WTC11 (cell line): ENCODE results near the gene LPP. TPM values are rescaled to one million over a fixed set of nuclear protein-coding genes. Genes with fewer than 3 reads are reported as not detected.

Experiments
- ATAC-seq: fragments of 200-7000 bp; cut with Tn5 transposase; 2 replicates; pipeline ENCODE4 v1.10.0; 2021; ENCODE audit warnings: mild to moderate bottlenecking, moderate library complexity
- CTCF ChIA-PET: fragments of 300-600 bp; sonication (Branson Sonifier 250); formaldehyde crosslinking; loops from one replicate; lab custom pipeline; 2021; ENCODE audit warnings: antibody characterized with exemption; lab: Charles Lee
- POLR2A ChIA-PET: fragments of 350-600 bp; sonication (Branson Sonifier 250); formaldehyde crosslinking; loops from one replicate; lab custom pipeline; 2021; ENCODE audit warnings: antibody characterized with exemption; lab: Charles Lee
- DNase-seq: peaks from one replicate; pipeline ENCODE4 v3.0.0; 2021; ENCODE audit warnings: low spot score
- H3K27ac Mint-ChIP-seq: 2 replicates; pipeline ENCODE4 v1.8.0; 2021; ENCODE audit warnings: mixed read lengths
- H3K27me3 Mint-ChIP-seq: 2 replicates; pipeline ENCODE4 v1.8.0; 2021; ENCODE audit warnings: low read depth, mild to moderate bottlenecking, moderate library complexity, mixed read lengths
- H3K36me3 Mint-ChIP-seq: 2 replicates; pipeline ENCODE4 v1.8.0; 2021; ENCODE audit warnings: mixed read lengths
- H3K4me1 Mint-ChIP-seq: 2 replicates; pipeline ENCODE4 v1.8.0; 2022; ENCODE audit warnings: mixed read lengths
- H3K4me3 Mint-ChIP-seq: 2 replicates; pipeline ENCODE4 v1.8.0; 2021; ENCODE audit warnings: mild to moderate bottlenecking, moderate library complexity, mixed read lengths
- H3K9me3 Mint-ChIP-seq: 2 replicates; pipeline ENCODE4 v1.8.0; 2021; ENCODE audit warnings: mixed read lengths
- ATF1 ChIP-seq: sonication (generic); formaldehyde crosslinking; IDR thresholded peaks from 2 replicates; pipeline ENCODE4 v1.8.1; 2023; ENCODE audit warnings: mild to moderate bottlenecking, moderate library complexity, missing genetic modification reagents
- CREB1 ChIP-seq: sonication (generic); formaldehyde crosslinking; IDR thresholded peaks from 2 replicates; pipeline ENCODE4 v1.8.0; 2023; ENCODE audit warnings: mild to moderate bottlenecking, missing genetic modification reagents
- ELF4 ChIP-seq: sonication (generic); formaldehyde crosslinking; IDR thresholded peaks from 2 replicates; pipeline ENCODE4 v1.8.1; 2022; ENCODE audit warnings: low read depth, mild to moderate bottlenecking, moderate library complexity, missing genetic modification reagents
- EMX1 ChIP-seq: fragments of 250-450 bp; sonication (Bioruptor Pico); IDR thresholded peaks from 2 replicates; pipeline ENCODE4 v1.8.0; 2021; ENCODE audit warnings: mild to moderate bottlenecking
- ETV6 ChIP-seq: sonication (generic); formaldehyde crosslinking; IDR thresholded peaks from 2 replicates; pipeline ENCODE4 v1.8.1; 2022; ENCODE audit warnings: mild to moderate bottlenecking, missing genetic modification reagents
- FOXJ3 ChIP-seq: sonication (generic); formaldehyde crosslinking; IDR thresholded peaks from 2 replicates; pipeline ENCODE4 v1.9.0; 2021; ENCODE audit warnings: missing genetic modification reagents, mild to moderate bottlenecking, borderline replicate concordance
- GABPB1 ChIP-seq: sonication (generic); formaldehyde crosslinking; IDR thresholded peaks from 2 replicates; pipeline ENCODE4 v1.8.1; 2023; ENCODE audit warnings: mild to moderate bottlenecking, missing genetic modification reagents
- JAZF1 ChIP-seq: fragments of 250-450 bp; sonication (Bioruptor Pico); IDR thresholded peaks from 2 replicates; pipeline ENCODE4 v1.9.0; 2021; ENCODE audit warnings: moderate library complexity, mild to moderate bottlenecking, inconsistent platforms
- KAT7 ChIP-seq: sonication (generic); formaldehyde crosslinking; IDR thresholded peaks from 2 replicates; pipeline ENCODE4 v1.8.1; 2023; ENCODE audit warnings: missing genetic modification reagents, mild to moderate bottlenecking, borderline replicate concordance
- NFATC4 ChIP-seq: fragments of 250-450 bp; sonication (Bioruptor Pico); IDR thresholded peaks from 2 replicates; pipeline ENCODE4 v1.9.0; 2021; ENCODE audit warnings: mild to moderate bottlenecking
- NR2C2 ChIP-seq: sonication (generic); formaldehyde crosslinking; IDR thresholded peaks from 2 replicates; pipeline ENCODE4 v1.8.0; 2022; ENCODE audit warnings: mild to moderate bottlenecking, missing genetic modification reagents
- RELA ChIP-seq: sonication (generic); formaldehyde crosslinking; IDR thresholded peaks from 2 replicates; pipeline ENCODE4 v1.8.1; 2022; ENCODE audit warnings: missing genetic modification reagents, mild to moderate bottlenecking, borderline replicate concordance
- SMAD3 ChIP-seq: sonication (generic); formaldehyde crosslinking; IDR thresholded peaks from 2 replicates; pipeline ENCODE4 v1.8.0; 2022; ENCODE audit warnings: missing genetic modification reagents, mild to moderate bottlenecking, borderline replicate concordance
- TP53 ChIP-seq: sonication (generic); formaldehyde crosslinking; IDR thresholded peaks from 2 replicates; pipeline ENCODE4 v1.8.1; 2023; ENCODE audit warnings: mild to moderate bottlenecking, missing genetic modification reagents
- ZBTB21 ChIP-seq: sonication (generic); formaldehyde crosslinking; IDR thresholded peaks from 2 replicates; pipeline ENCODE4 v1.8.1; 2023; ENCODE audit warnings: mild to moderate bottlenecking, missing genetic modification reagents, borderline replicate concordance
- ZNF121 ChIP-seq: sonication (generic); formaldehyde crosslinking; IDR thresholded peaks from 2 replicates; pipeline ENCODE4 v1.8.0; 2023; ENCODE audit warnings: missing genetic modification reagents
- ZNF423 ChIP-seq: fragments of 250-450 bp; sonication (Bioruptor Pico); IDR thresholded peaks from 2 replicates; pipeline ENCODE4 v2.1.2; 2022; ENCODE audit warnings: mild to moderate bottlenecking, moderate library complexity
- total RNA-seq: library from RNA; stranded (reverse); gene quantifications from 3 replicates; pipeline ENCODE4 v1.2.3, GENCODE V29; 2021
- TF ChIP-seq, protein P1 (sequence below): fragments of 250-450 bp; sonication (Bioruptor Pico); IDR thresholded peaks from 2 replicates; pipeline ENCODE4 v1.9.0; 2021; ENCODE audit warnings: mild to moderate bottlenecking
- TF ChIP-seq, protein P2 (sequence below): sonication (generic); formaldehyde crosslinking; IDR thresholded peaks from 2 replicates; pipeline ENCODE4 v1.8.0; 2022; ENCODE audit warnings: mild to moderate bottlenecking, missing genetic modification reagents
- TF ChIP-seq, protein P3 (sequence below): sonication (generic); formaldehyde crosslinking; IDR thresholded peaks from 2 replicates; pipeline ENCODE4 v1.8.1; 2022; ENCODE audit warnings: mild to moderate bottlenecking, missing genetic modification reagents, moderate library complexity, borderline replicate concordance
- TF ChIP-seq, protein P4 (sequence below): sonication (generic); formaldehyde crosslinking; IDR thresholded peaks from 2 replicates; pipeline ENCODE4 v1.8.0; 2023; ENCODE audit warnings: missing genetic modification reagents, mild to moderate bottlenecking, borderline replicate concordance
- TF ChIP-seq, protein P5 (sequence below): sonication (generic); formaldehyde crosslinking; IDR thresholded peaks from 2 replicates; pipeline ENCODE4 v1.8.1; 2022; ENCODE audit warnings: mild to moderate bottlenecking, moderate library complexity, missing genetic modification reagents
- TF ChIP-seq, protein P6 (sequence below): sonication (generic); formaldehyde crosslinking; IDR thresholded peaks from 2 replicates; pipeline ENCODE4 v1.8.1; 2022; ENCODE audit warnings: low read depth, mild to moderate bottlenecking, moderate library complexity, missing genetic modification reagents, borderline replicate concordance

The LPP gene
- total RNA-seq, 1 experiment from 2014 or later: 49.6 TPM

DNA sequence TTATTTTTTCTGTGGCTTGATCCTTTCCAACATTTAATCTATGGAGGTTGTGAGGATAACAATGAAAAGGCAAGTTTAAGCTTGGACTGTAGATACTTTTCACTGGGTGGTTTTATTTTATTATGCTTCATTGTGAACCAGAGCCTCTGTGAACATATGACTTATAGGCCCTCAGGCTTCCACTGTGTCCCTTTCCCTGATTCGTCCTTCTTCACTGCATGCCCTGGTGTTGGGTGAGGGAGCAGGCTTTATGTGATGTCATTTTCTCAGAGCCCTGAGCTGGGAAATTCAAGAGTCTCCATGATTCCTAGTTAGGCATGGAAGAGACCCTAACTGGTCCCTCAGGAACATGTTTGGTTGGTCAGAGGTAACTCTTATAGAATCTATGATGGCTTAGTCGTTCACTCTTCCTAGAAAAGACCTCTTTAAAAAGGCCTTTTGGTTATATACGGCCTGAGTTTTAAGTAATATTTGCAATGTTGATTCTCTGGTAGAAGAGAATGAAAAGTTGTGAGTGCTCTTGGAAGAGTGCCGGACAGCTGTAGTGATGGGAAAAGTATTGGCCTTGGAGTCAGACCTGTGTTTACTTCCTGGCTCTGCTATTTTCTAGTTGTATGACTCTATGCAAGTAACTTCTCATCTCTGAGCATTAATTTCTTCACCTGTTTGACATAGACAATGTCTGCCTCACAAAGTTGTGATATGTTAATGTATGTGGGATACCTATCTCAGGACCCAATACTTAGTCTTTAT, 168.4 kb downstream of the LPP start (continued):
- TF ChIP-seq, protein P1, sequence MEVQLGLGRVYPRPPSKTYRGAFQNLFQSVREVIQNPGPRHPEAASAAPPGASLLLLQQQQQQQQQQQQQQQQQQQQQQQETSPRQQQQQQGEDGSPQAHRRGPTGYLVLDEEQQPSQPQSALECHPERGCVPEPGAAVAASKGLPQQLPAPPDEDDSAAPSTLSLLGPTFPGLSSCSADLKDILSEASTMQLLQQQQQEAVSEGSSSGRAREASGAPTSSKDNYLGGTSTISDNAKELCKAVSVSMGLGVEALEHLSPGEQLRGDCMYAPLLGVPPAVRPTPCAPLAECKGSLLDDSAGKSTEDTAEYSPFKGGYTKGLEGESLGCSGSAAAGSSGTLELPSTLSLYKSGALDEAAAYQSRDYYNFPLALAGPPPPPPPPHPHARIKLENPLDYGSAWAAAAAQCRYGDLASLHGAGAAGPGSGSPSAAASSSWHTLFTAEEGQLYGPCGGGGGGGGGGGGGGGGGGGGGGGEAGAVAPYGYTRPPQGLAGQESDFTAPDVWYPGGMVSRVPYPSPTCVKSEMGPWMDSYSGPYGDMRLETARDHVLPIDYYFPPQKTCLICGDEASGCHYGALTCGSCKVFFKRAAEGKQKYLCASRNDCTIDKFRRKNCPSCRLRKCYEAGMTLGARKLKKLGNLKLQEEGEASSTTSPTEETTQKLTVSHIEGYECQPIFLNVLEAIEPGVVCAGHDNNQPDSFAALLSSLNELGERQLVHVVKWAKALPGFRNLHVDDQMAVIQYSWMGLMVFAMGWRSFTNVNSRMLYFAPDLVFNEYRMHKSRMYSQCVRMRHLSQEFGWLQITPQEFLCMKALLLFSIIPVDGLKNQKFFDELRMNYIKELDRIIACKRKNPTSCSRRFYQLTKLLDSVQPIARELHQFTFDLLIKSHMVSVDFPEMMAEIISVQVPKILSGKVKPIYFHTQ: no peak
- TF ChIP-seq ELF4 (CRISPR knock-in tag) (no peak), GABPB1 (no peak), JAZF1 (CRISPR knock-in tag) (no peak)
- TF ChIP-seq, protein P2, sequence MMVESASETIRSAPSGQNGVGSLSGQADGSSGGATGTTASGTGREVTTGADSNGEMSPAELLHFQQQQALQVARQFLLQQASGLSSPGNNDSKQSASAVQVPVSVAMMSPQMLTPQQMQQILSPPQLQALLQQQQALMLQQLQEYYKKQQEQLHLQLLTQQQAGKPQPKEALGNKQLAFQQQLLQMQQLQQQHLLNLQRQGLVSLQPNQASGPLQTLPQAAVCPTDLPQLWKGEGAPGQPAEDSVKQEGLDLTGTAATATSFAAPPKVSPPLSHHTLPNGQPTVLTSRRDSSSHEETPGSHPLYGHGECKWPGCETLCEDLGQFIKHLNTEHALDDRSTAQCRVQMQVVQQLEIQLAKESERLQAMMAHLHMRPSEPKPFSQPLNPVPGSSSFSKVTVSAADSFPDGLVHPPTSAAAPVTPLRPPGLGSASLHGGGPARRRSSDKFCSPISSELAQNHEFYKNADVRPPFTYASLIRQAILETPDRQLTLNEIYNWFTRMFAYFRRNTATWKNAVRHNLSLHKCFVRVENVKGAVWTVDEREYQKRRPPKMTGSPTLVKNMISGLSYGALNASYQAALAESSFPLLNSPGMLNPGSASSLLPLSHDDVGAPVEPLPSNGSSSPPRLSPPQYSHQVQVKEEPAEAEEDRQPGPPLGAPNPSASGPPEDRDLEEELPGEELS (CRISPR knock-in tag): no peak
- TF ChIP-seq, protein P3, sequence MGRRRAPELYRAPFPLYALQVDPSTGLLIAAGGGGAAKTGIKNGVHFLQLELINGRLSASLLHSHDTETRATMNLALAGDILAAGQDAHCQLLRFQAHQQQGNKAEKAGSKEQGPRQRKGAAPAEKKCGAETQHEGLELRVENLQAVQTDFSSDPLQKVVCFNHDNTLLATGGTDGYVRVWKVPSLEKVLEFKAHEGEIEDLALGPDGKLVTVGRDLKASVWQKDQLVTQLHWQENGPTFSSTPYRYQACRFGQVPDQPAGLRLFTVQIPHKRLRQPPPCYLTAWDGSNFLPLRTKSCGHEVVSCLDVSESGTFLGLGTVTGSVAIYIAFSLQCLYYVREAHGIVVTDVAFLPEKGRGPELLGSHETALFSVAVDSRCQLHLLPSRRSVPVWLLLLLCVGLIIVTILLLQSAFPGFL (CRISPR knock-in tag): no peak

DNA sequence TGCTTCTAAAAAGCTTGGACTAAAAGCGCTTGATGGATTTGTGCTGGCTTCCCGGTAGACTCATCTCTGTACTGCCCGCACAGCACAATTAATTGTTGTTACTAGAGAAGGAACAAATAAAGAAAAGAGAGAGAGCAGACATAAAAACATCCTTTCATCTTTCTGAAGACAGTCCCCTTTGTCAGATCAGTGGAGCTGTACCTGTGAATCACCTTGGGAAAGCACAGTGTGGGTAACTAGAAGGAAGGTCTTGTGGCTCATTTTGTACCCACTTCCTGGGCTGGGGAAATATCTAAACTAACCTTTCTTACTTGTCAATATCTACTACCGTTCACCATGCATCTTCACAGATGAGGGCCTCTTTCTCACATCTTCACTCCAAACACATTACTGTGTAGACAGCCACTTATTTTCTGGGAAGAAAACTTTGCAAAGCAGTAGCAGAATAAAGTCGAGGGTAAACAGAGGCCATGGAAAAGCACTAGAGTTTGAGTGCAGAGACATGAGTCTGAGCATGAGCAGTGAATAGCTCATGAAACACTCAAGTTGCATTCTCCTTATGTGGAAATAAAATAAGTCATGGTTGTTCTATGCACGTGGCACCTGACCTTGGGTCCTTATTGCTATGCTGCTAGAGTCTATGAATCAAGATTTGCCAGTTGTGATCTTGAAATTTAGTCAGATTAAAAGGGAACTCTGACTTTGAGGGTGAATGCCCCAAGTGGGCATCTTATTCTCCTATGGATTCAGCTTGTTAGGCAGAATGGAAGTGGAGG, 169.3 kb downstream of the LPP start:
- POLR2A ChIA-PET: no interaction called here
- no peak for ATAC-seq

DNA sequence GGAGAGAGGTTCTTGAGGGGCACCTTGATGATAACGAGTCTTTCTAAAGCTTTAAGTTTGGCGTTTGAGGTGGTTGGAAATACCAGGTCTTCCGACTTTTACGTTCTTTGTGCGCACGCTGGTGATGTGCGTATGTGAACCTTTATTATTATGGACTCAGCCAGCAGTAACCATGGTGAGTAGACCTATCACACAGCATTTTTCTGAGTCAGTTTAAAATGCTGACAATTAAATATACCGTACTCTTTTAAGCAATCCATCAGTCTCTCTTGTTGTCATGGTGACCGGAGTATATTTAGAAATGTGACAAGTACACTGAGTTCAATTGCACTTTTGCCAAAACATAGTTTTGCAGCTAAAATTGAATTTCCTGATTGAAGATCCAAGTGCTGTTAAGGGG, 172.2 kb downstream of the LPP start:
- ChIA-PET POLR2A (no interaction called here), CTCF (no interaction called here)
- Mint-ChIP-seq H3K36me3 (no peaks in the 10 kb centered on the region), H3K4me1 (no peaks in the 10 kb centered on the region), H3K4me3 (no peak overlapping the region), H3K9me3 (no peaks in the 10 kb centered on the region), H3K27ac (no peak overlapping the region), H3K27me3 (no peaks in the 10 kb centered on the region)
- DNase-seq (no peak), ATAC-seq (no peak)
- TF ChIP-seq ETV6 (CRISPR knock-in tag): no peak
- TF ChIP-seq, protein P4, sequence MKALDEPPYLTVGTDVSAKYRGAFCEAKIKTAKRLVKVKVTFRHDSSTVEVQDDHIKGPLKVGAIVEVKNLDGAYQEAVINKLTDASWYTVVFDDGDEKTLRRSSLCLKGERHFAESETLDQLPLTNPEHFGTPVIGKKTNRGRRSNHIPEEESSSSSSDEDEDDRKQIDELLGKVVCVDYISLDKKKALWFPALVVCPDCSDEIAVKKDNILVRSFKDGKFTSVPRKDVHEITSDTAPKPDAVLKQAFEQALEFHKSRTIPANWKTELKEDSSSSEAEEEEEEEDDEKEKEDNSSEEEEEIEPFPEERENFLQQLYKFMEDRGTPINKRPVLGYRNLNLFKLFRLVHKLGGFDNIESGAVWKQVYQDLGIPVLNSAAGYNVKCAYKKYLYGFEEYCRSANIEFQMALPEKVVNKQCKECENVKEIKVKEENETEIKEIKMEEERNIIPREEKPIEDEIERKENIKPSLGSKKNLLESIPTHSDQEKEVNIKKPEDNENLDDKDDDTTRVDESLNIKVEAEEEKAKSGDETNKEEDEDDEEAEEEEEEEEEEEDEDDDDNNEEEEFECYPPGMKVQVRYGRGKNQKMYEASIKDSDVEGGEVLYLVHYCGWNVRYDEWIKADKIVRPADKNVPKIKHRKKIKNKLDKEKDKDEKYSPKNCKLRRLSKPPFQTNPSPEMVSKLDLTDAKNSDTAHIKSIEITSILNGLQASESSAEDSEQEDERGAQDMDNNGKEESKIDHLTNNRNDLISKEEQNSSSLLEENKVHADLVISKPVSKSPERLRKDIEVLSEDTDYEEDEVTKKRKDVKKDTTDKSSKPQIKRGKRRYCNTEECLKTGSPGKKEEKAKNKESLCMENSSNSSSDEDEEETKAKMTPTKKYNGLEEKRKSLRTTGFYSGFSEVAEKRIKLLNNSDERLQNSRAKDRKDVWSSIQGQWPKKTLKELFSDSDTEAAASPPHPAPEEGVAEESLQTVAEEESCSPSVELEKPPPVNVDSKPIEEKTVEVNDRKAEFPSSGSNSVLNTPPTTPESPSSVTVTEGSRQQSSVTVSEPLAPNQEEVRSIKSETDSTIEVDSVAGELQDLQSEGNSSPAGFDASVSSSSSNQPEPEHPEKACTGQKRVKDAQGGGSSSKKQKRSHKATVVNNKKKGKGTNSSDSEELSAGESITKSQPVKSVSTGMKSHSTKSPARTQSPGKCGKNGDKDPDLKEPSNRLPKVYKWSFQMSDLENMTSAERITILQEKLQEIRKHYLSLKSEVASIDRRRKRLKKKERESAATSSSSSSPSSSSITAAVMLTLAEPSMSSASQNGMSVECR (CRISPR knock-in tag): no peak
- no peak for TF ChIP-seq CREB1 (CRISPR knock-in tag)
- TF ChIP-seq, protein P3 (CRISPR knock-in tag): no peak
- TF ChIP-seq TP53: no peak

More for the DNA sequence above, 169.3 kb downstream of the LPP start:
- Mint-ChIP-seq H3K27me3 (no peaks in the 10 kb centered on the region), H3K9me3 (no peaks in the 10 kb centered on the region), H3K4me3 (no peak overlapping the region), H3K27ac (no peak overlapping the region), H3K4me1 (no peaks in the 10 kb centered on the region), H3K36me3 (no peaks in the 10 kb centered on the region)
- no peak for DNase-seq
- CTCF ChIA-PET: no interaction called here
- TF ChIP-seq KAT7 (CRISPR knock-in tag): no peak
- TF ChIP-seq NFATC4: no peak
- no peak for TF ChIP-seq ZNF121
- no peak for TF ChIP-seq ZBTB21
- TF ChIP-seq FOXJ3 (CRISPR knock-in tag): no peak
- TF ChIP-seq EMX1 (CRISPR knock-in tag): no peak
- TF ChIP-seq, protein P5, sequence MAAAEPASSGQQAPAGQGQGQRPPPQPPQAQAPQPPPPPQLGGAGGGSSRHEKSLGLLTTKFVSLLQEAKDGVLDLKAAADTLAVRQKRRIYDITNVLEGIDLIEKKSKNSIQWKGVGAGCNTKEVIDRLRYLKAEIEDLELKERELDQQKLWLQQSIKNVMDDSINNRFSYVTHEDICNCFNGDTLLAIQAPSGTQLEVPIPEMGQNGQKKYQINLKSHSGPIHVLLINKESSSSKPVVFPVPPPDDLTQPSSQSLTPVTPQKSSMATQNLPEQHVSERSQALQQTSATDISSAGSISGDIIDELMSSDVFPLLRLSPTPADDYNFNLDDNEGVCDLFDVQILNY: no peak
- TF ChIP-seq SMAD3 (CRISPR knock-in tag): no peak
- TF ChIP-seq ATF1 (CRISPR knock-in tag): no peak
- no peak for TF ChIP-seq NR2C2 (CRISPR knock-in tag)
- no peak for TF ChIP-seq ZNF423 (CRISPR knock-in tag)
- TF ChIP-seq RELA: no peak
- TF ChIP-seq, protein P6, sequence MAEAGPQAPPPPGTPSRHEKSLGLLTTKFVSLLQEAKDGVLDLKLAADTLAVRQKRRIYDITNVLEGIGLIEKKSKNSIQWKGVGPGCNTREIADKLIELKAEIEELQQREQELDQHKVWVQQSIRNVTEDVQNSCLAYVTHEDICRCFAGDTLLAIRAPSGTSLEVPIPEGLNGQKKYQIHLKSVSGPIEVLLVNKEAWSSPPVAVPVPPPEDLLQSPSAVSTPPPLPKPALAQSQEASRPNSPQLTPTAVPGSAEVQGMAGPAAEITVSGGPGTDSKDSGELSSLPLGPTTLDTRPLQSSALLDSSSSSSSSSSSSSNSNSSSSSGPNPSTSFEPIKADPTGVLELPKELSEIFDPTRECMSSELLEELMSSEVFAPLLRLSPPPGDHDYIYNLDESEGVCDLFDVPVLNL (CRISPR knock-in tag): no peak
